IMR-90 (cell line): ENCODE data around the gene APBB1IP. TPM values are rescaled to one million over a fixed set of nuclear protein-coding genes. Genes with fewer than 3 reads are reported as not detected.

Experiments
- ATAC-seq: fragments of 200-7000 bp; cut with Tn5 transposase; 2 replicates; pipeline ENCODE4 v1.9.1; 2020; ENCODE audit warnings: low read depth, mild to moderate bottlenecking, moderate library complexity
- BruUV-seq: library from RNA; stranded (reverse); fragments of 400-500 nt; replicated peaks from 2 replicates; lab custom pipeline; 2021; lab: Mats Ljungman, UMichigan
- CTCF ChIA-PET: fragments of 300-600 bp; formaldehyde crosslinking; extraction: SDS; loops from one replicate; lab custom pipeline; 2021; ENCODE audit warnings: antibody characterized with exemption; lab: Yijun Ruan, JAX
- POLR2A ChIA-PET: fragments of 300-600 bp; sonication (Branson Sonifier 250); formaldehyde crosslinking; loops from one replicate; lab custom pipeline; 2022; ENCODE audit warnings: antibody characterized with exemption; ENCODE audit not compliant: unreplicated experiment; lab: Charles Lee
- DNase-seq: peaks from one replicate; pipeline ENCODE4 v3.0.0; 2013
- H2AFZ ChIP-seq: replicated peaks from 2 replicates; pipeline ENCODE3; 2013; ENCODE audit warnings: low read length, mild to moderate bottlenecking; ENCODE audit not compliant: poor library complexity
- H2AK5ac ChIP-seq: 2 replicates; pipeline ENCODE4 v1.6.1; 2013; ENCODE audit warnings: low read depth, low read length, inconsistent platforms
- H2AK9ac ChIP-seq: replicated peaks from 2 replicates; pipeline ENCODE3; 2013; ENCODE audit warnings: mild to moderate bottlenecking, low read depth, low read length, moderate library complexity; ENCODE audit not compliant: poor library complexity
- H2BK120ac ChIP-seq: 2 replicates; pipeline ENCODE4 v1.6.1; 2013; ENCODE audit warnings: low read depth, low read length, inconsistent platforms
- H2BK15ac ChIP-seq: 3 replicates; pipeline ENCODE4 v1.6.1; 2013; ENCODE audit warnings: low read depth, low read length, inconsistent platforms
- H2BK20ac ChIP-seq: 2 replicates; pipeline ENCODE4 v1.6.1; 2013; ENCODE audit warnings: low read depth, mild to moderate bottlenecking, inconsistent platforms, low read length, moderate library complexity
- H2BK5ac ChIP-seq: 2 replicates; pipeline ENCODE4 v1.6.1; 2013; ENCODE audit warnings: mild to moderate bottlenecking, low read depth, low read length, inconsistent platforms; ENCODE audit not compliant: poor library complexity, severe bottlenecking
- H3K14ac ChIP-seq: replicated peaks from 2 replicates; pipeline ENCODE4 v1.6.1; 2013; ENCODE audit warnings: low read depth, low read length, inconsistent platforms
- H3K18ac ChIP-seq: 2 replicates; pipeline ENCODE4 v1.6.1; 2013; ENCODE audit warnings: low read depth, low read length, control low read depth
- H3K23ac ChIP-seq: 2 replicates; pipeline ENCODE4 v1.6.1; 2013; ENCODE audit warnings: low read depth, low read length, inconsistent platforms
- H3K27ac ChIP-seq: 2 replicates; pipeline ENCODE4 v1.5.1; 2013; ENCODE audit warnings: mild to moderate bottlenecking, control low read depth, low read length; ENCODE audit not compliant: insufficient read depth
- H3K27me3 ChIP-seq: 2 replicates; pipeline ENCODE4 v1.6.1; 2013; ENCODE audit warnings: low read length; ENCODE audit not compliant: control insufficient read depth, insufficient read depth
- H3K36me3 ChIP-seq: 2 replicates; pipeline ENCODE4 v1.6.1; 2013; ENCODE audit warnings: low read length, mixed read lengths; ENCODE audit not compliant: control insufficient read depth, insufficient read depth
- H3K4ac ChIP-seq: 2 replicates; pipeline ENCODE4 v1.6.1; 2013; ENCODE audit warnings: low read depth, low read length, inconsistent platforms
- H3K4me1 ChIP-seq: 2 replicates; pipeline ENCODE4 v1.6.1; 2013; ENCODE audit warnings: low read length, mixed read lengths; ENCODE audit not compliant: control insufficient read depth, insufficient read depth
- H3K4me2 ChIP-seq: 2 replicates; pipeline ENCODE4 v1.6.1; 2013; ENCODE audit warnings: low read depth, mild to moderate bottlenecking, control low read depth, low read length, moderate library complexity
- H3K4me3 ChIP-seq: 2 replicates; pipeline ENCODE4 v1.5.1; 2013; ENCODE audit warnings: low read depth, mild to moderate bottlenecking, control low read depth, low read length, moderate library complexity; ENCODE audit not compliant: insufficient read depth
- H3K56ac ChIP-seq: 2 replicates; pipeline ENCODE4 v1.6.1; 2013; ENCODE audit warnings: low read length, inconsistent platforms; ENCODE audit not compliant: insufficient read depth; ENCODE audit errors: extremely low read depth
- H3K79me1 ChIP-seq, 2 experiments: 2 replicates each; pipeline ENCODE4 v1.6.1; 2013; ENCODE audit warnings: low read length in 2 of 2, inconsistent platforms in 1 of 2, low read depth in 1 of 2
- H3K9ac ChIP-seq: 2 replicates; pipeline ENCODE4 v1.6.1; 2013; ENCODE audit warnings: low read depth, low read length, control low read depth
- H3K9me1 ChIP-seq: 2 replicates; pipeline ENCODE4 v1.6.1; 2013; ENCODE audit warnings: low read length, inconsistent platforms; ENCODE audit not compliant: insufficient read depth
- H3K9me3 ChIP-seq: 2 replicates; pipeline ENCODE4 v1.6.1; 2013; ENCODE audit warnings: low read length; ENCODE audit not compliant: control insufficient read depth, insufficient read depth
- H4K20me1 ChIP-seq: 2 replicates; pipeline ENCODE4 v1.6.1; 2013; ENCODE audit warnings: low read length, inconsistent platforms; ENCODE audit not compliant: insufficient read depth
- H4K5ac ChIP-seq: 2 replicates; pipeline ENCODE4 v1.6.1; 2013; ENCODE audit warnings: mild to moderate bottlenecking, low read depth, low read length, control low read depth
- H4K8ac ChIP-seq, 2 experiments: 2 replicates each; pipeline ENCODE4 v1.6.1; 2013; ENCODE audit warnings: low read depth in 2 of 2, low read length in 2 of 2, control low read depth in 1 of 2, inconsistent platforms in 1 of 2
- H4K91ac ChIP-seq: 2 replicates; pipeline ENCODE4 v1.6.1; 2013; ENCODE audit warnings: low read depth, low read length, inconsistent platforms; ENCODE audit not compliant: insufficient read depth
- CHD1 ChIP-seq: IDR thresholded peaks from 2 replicates; pipeline ENCODE4 v1.6.1; 2012; ENCODE audit warnings: low read depth, low read length, improper control_type of control experiment
- FOS ChIP-seq: fragments of 150-350 bp; IDR thresholded peaks from 2 replicates; pipeline ENCODE4 v1.6.1; 2016; ENCODE audit warnings: low read depth, low read length
- MAFK ChIP-seq: IDR thresholded peaks from 2 replicates; pipeline ENCODE4 v1.6.1; 2012; ENCODE audit warnings: low read depth, low read length, improper control_type of control experiment
- MXI1 ChIP-seq: IDR thresholded peaks from 2 replicates; pipeline ENCODE4 v1.6.1; 2012; ENCODE audit warnings: low read depth, mild to moderate bottlenecking, low read length, moderate library complexity, borderline replicate concordance
- POLR2A ChIP-seq: IDR thresholded peaks from 2 replicates; pipeline ENCODE4 v1.6.1; 2012; ENCODE audit warnings: mild to moderate bottlenecking, low read depth, low read length
- RAD21 ChIP-seq: IDR thresholded peaks from 2 replicates; pipeline ENCODE4 v1.6.1; 2012; ENCODE audit warnings: low read length, improper control_type of control experiment
- RCOR1 ChIP-seq: IDR thresholded peaks from 2 replicates; pipeline ENCODE4 v1.6.1; 2012; ENCODE audit warnings: mild to moderate bottlenecking, low read length, improper control_type of control experiment; ENCODE audit not compliant: insufficient replicate concordance
- USF2 ChIP-seq: fragments of 150-350 bp; IDR thresholded peaks from 2 replicates; pipeline ENCODE4 v1.6.1; 2017; ENCODE audit warnings: mild to moderate bottlenecking, antibody characterized with exemption, low read length, low read depth
- WGBS, 2 experiments: methylation state at CpG; one replicate each; pipeline versions ENCODE4 v1.1.5 to v1.1.7; 2013; ENCODE audit warnings: missing lambda C conversion rate in 2 of 2; ENCODE audit not compliant: insufficient read length in 1 of 2; ENCODE audit errors: extremely low coverage in 2 of 2; 5-methylcytosine and 5-hydroxymethylcytosine counted together
- dilution Hi-C: fragments of 300-500 bp; cut with HindIII; formaldehyde crosslinking; loops from one replicate; pipeline ENCODE4 v1.14.3; 2018; ENCODE audit warnings: low sequenced_read_pairs; ENCODE audit not compliant: unreplicated experiment
- in situ Hi-C: fragments of 300-500 bp; cut with MboI; formaldehyde crosslinking; loops from 3 replicates; pipeline ENCODE4 v1.14.3; 2019; ENCODE audit warnings: low sequenced_read_pairs, inconsistent platforms, mixed read lengths
- intact Hi-C: fragments of 100-400 bp; cut with micrococcal nuclease; formaldehyde crosslinking; loops from 2 replicates; pipeline ENCODE4 v1.10.0; 2022
- polyA plus RNA-seq, 3 experiments: library from polyadenylated mRNA; depleted of rRNA; stranded (reverse); fragments of >200 nt; gene quantifications; 2 replicates each; pipeline ENCODE4 v1.2.3, GENCODE V29; 2012; ENCODE audit warnings: low replicate concordance in 1 of 3
- total RNA-seq: library from RNA; depleted of rRNA; stranded (reverse); fragments of >200 nt; gene quantifications from 2 replicates; pipeline ENCODE4 v1.2.3, GENCODE V29; 2012

Gene APBB1IP
- total and polyA plus RNA-seq, 2 of the 4 experiments (the other 2 are of a cell fraction): not detected

GRCh38 chr10:26410356-26410755, 27.8 kb upstream of the APBB1IP start:
- Histone ChIP-seq H4K5ac (no peak overlapping the region), H3K79me1 (no peaks in the 10 kb centered on the region), H4K91ac (no peak overlapping the region), H2AFZ (no peak overlapping the region), H2AK5ac (no peak overlapping the region), H3K4me2 (no peak overlapping the region), H3K14ac (no peak overlapping the region), H3K9me3 (peaks cover 17% of the 10 kb centered on the region; the same call in 1 of the 2 replicates), H3K4ac (no peak overlapping the region), H3K56ac (no peak overlapping the region), H2BK15ac (no peak overlapping the region), H2AK9ac (no peak overlapping the region), H3K36me3 (no peaks in the 10 kb centered on the region), H4K20me1 (no peaks in the 10 kb centered on the region), H2BK20ac (no peak overlapping the region), H2BK120ac (no peak overlapping the region), H3K9me1 (no peaks in the 10 kb centered on the region), H3K4me1 (no peaks in the 10 kb centered on the region), H3K18ac (no peak overlapping the region), H2BK5ac (no peak overlapping the region), H3K9ac (no peak overlapping the region), H3K27me3 (no peaks in the 10 kb centered on the region), H3K27ac (no peak overlapping the region), H4K8ac (no peak overlapping the region), H3K23ac (no peak overlapping the region), H3K4me3 (no peak overlapping the region)
- no TSS peak for BruUV-seq
- ATAC-seq (no peak), DNase-seq (no peak)
- no CpG with 5 or more reads among the region's 6 CpGs for WGBS, 2 experiments
- intact Hi-C loops: no loop called here
- dilution Hi-C loops: no loop called here
- ChIA-PET POLR2A (no interaction called here), CTCF (no interaction called here)
- TF ChIP-seq RCOR1 (no peak), MAFK (no peak), CHD1 (no peak), RAD21 (no peak), FOS (no peak), POLR2A (no peak), MXI1 (no peak), USF2 (no peak)
- in situ Hi-C loops: no loop called here
